GM19372 (cell line): ENCODE measurements around the gene TNK1.

Experiments
- ATAC-seq: cut with Tn5 transposase; IDR thresholded peaks from one replicate; pipeline ENCODE4 v1.9.1; 2021; ENCODE audit warnings: mild to moderate bottlenecking, low read depth, moderate library complexity; ENCODE audit not compliant: unreplicated experiment

The TNK1 gene

DNA sequence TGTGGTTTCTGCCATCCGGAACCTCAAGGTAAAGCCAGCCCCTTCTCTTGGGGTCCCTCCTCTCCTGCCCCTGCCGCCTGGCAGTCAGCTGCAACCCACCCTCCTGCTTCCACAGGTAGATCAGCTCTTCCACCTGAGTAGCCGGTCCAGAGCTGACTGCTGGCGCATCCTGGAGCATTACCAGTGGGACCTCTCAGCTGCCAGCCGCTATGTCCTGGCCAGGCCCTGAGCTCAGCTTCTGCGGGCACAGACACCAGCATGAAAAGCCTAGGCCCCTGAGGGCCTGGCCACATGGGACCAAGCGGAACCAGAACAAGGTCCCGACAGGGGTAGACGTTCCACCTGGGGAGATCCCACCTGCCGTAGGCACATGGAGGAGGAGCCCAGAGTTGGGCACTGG is 8.0 kb downstream of the TNK1 start:
- no peak for ATAC-seq

DNA sequence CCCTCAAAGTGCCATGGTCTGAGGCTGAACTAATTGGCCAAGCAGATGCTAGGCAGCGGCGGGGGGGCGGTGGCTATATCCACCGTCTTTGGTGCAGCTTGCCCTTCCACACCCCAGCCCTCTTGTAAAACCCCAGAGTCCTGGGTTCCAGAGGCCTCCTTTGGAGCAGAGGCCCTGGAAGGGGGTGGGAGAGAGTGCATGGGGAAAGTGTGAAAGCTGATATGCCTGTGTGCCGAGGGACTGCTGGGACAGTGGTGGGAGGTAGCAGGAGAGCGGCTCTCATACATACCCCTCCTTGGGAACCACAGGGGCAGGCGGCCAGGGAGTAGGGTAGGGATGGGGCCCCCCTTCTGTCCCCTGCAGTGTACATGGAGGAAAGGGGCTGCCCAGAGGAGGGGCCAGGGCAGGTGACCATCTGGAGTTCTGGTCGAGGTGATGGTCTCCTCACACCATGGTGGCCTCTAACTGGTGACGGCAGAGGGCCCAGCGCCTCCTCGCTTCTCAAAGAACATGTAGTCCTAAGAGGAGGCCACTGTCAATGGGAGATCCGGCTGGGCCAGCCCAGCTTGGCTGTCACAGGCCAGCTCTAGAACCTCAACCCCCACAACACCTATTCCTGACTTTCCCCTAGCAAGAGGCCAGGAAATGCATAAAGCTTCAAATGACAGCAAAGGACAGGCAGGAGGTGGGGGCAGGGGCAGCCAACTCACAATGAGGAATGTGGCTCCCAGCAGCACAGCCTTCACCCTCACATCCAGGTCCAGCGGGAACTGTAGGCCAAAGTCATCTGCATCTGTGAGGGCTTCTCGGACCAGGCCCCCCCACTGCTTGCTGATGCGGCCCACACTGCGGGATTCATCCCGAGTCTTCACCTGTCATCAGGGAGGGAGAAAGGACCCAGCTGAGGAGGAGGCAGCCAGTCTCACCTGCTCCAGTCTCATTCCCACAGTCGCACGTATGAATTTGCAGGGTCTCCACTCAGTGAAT is 9.3 kb downstream of the TNK1 start:
- no peak for ATAC-seq

- ATAC-seq = no peak
Observed at GRCh38 chr17:7391307-7391706, 10.4 kb downstream of the TNK1 start.

DNA sequence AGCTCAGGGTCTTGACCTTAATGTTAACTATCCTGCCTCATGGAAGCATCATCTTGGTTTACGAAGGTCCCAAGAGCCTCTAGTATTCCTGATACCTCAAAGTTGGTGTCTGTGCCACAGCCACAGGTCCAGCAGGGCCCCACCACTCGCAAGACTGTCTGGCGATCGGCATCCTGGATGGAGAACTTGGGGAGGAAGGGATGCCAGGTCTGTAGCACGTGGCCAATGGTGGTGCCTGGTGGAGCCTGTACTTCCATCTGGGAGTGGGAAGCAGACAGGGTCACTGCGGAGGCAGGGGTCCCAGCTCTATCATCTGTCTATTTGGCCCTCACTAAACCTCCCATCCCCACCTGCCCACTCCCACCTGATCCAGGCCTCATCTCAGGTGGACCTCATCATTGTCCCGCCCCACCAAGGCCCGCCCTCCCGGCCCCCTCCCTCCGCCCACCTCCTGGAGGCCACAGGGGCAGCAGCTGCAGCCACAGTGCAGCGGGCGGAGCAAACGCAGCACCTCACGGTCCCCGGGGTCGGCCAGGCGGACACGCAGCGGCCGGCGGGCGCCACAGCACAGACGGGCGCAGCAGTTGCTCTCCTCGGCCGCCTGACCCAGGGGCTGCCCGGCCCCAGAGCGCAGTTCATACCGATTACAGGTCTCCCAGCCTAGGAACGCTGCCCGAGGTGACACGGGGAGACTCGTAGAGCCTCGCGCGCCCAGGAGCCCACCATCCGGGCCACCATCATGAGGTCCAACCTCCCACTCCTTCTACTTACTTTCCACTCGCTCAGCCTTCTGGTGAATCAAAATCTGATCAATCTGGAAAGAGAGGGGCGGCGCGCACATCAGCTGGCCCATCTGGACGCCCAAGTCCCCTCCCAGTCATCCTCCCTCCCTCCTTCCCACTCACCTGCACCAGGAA is 12.1 kb downstream of the TNK1 start:
- ATAC-seq = no peak

- peak; percentile 39 for ATAC-seq
Observed at GRCh38 chr17:7393613-7394451, 12.9 kb downstream of the TNK1 start.

GRCh38 chr17:7394452-7395191 is 13.7 kb downstream of the TNK1 start, which contains the start of gene PLSCR3:
PLSCR3 (minus strand) TSS chr17:7394525; CDS start chr17:7394110, 415 bp downstream.
- peak; percentile 78 for ATAC-seq

DNA sequence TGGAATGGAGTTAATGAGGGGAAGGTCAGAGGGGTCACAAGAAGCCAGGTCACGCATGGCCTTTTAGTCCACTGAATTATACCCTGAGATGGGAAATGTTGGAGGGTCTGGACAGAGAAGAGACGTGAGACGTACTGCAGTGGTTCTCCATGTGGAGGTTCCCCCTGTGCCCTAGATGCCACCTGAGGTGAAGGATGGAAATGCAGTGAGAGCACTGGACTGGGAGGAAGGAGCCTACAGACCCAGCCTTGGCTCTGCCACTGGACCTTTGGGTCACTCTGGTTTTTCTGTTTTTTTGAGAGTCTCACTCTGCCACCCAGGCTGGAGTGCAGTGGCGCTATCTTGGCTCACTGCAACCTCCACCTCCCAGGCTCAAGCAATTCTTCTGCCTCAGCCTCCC is 15.3 kb downstream of the TNK1 start:
- no peak for ATAC-seq

DNA sequence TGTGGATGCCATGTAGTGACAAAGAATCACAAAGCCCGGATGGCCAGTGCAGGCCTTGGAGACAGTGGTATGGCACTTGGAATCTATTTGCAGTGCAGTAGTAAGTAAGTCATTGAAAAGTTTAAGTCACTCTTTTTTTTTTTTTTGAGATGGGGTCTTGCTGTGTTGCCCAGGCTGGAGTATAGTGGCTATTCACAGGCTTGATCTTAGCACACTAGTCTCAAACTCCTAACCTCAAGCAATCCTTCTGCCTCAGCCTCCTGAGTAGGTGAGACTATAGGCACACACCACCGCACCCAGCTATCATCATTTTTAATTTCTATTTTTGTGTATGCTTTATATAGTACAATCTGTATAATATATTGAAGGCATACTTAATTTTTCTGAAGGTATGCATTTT is 17.7 kb downstream of the TNK1 start:
- no peak for ATAC-seq

GRCh38 chr17:7403043-7403726 is 22.3 kb downstream of the TNK1 start:
- ATAC-seq = no peak

- peak; percentile 12 for ATAC-seq
Observed at GRCh38 chr17:7403727-7403976, 22.8 kb downstream of the TNK1 start.

DNA sequence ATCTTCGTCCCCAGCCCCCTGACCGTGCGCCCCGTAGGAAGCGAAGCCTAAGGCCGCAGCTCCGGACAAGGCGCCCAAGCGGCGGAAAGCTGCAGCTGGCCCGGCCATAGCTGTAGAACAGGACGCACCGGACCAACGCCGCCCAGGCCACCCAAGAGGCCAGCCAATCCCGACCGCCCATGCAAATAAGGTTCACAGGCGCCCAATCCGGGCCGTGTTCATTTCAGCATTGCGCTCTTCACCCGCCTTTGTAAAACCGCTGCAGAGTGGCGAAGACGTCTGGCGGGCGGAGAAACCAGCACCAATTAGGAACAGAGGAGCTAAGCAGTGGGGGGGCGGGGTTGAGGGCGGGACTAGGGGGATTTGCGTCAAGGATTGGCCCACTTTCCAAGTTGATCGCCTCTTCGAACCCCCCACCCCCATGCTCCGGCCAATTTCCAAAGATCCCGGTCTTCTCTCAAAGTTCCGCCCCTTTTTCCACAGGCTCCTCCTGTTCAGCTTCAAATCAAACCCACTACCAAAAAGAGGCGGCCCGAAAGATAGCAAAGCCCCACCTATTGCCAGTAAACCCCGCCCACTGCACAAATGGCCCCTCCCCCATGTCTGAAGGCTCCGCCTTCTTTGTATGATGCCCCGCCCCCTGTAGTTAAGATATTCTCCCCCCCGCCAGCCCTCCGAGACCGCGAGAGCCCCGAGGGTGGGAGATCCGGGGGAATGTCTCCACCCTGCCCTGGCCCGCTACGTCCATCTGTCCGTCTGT is 23.3 kb downstream of the TNK1 start, which contains the start of gene TMEM256:
TMEM256 (minus strand) TSS at position 121 of the 760 bp plus-strand sequence; CDS start at position 108, 13 bp downstream.
- ATAC-seq = peak; percentile 93

DNA sequence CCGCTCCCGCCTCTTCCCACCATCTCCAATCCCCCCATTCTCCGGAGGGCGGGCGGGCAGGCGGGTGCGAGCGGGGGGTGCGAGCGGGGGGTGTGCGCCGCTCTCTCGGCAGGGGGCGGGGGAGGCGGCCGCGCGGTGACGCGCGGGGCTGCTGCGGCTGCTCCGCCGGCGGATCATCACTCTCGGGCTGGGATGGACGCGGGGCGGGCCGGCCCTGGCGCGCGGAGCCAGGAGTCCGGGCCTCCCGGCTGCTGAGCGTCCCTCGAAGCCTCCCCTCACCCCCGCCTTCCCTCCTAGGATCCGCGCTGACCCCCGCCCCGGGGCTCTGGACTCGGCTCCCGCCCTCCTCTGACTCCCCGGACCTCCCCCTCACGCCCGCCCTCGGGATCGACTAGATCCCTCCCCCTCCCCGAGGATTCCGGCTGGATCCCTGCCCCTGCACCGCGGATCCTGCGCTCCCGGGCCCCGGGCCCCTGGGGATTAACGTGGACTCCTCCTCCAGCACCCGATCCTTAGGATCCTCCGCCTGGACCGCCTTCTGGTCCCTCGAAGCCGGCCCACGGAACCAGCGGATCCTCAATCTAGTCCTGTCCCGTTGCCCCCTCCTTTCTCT is 24.0 kb downstream of the TNK1 start:
- ATAC-seq = no peak

DNA sequence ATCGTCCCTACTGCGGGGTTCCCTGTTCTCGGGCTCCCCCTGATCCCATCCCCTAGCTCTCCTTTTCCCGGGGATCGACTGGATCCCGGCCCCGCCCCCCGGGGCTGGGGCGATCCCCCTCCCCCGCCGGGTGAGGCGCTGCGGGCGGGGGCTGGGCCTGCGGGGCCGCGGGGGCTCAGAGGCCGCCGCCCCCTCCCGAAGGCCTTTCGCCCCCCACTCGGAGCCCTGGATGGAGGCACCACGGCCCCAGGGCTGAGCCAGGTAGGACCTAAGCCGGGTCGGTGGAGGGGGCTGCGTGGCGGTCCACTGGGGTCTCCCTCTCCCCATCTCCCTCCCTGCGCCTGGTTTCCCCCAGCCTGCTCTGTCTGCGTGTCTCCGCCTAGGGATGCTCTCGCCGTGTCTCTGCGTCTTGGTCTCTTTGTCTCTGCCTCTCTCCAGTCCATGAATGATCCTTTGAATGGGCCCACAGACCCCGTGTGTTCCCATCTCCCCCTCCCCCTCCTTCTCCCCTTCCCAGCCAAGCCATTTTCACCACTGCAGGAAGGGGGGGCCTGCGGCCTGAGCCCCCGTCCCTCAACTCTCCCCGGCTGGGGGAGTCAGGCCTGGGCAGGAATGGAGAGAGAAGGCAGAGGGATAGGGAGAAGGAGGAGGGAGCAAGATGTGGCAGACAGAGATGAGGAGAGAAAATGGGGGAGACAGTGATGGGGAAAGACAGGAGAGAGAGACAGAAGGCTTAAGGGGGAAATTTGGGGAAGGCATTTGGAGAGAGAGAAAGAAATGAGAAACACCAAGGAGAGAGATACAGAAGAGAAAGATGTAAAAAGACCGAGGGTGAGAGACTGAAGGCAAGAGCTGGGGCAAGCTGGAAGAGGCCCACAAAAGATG is 24.7 kb downstream of the TNK1 start:
- ATAC-seq = no peak

DNA sequence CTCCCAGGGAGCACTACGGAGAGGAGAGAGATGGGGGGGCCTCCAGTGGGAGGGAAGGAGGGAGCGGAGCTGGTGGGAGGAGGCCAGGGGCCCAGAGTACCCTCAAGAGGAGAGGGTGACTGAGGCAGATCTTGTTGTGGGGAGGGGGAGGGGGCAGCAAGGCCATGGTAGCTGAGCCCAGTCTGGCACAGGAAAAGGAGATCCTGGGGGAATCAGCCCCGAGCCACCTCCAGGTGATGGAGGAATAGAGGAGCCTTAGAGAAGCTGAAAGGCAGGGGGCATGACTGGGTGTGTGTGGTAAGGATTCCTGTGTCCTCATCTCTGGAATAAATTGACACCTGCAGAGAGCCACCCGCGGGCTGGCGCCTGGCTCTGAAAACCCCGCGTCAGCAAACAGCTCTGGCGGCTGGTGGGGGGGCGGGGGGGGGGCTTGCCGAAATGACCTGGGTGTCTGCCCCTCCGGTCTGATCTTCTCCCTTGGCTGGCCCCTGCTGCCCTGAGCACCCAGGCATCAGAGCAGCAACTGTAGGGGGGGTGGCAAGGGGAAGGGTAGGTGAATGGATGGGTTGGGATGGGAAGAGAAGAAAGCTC is 25.4 kb downstream of the TNK1 start:
- no peak for ATAC-seq

DNA sequence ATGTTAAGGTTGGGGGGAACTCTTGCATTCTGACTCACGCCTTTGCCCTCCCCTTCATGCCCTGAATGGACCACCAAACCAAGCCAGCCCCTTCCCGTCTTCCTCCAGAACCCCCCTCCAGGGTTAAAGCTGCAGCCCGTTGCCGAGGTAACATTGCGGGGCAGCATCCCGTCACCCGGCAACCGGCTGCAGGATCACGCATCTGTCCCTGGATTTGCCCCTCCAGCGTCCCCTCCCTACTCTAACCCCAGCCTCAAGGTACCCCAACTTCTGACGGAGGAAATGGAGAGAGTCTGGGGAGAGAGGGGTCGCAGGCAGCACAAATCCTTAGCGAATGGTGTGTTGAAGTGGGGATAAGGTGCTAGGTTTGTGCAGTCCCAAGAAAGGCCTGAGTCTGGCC is 26.2 kb downstream of the TNK1 start:
- ATAC-seq = no peak

DNA sequence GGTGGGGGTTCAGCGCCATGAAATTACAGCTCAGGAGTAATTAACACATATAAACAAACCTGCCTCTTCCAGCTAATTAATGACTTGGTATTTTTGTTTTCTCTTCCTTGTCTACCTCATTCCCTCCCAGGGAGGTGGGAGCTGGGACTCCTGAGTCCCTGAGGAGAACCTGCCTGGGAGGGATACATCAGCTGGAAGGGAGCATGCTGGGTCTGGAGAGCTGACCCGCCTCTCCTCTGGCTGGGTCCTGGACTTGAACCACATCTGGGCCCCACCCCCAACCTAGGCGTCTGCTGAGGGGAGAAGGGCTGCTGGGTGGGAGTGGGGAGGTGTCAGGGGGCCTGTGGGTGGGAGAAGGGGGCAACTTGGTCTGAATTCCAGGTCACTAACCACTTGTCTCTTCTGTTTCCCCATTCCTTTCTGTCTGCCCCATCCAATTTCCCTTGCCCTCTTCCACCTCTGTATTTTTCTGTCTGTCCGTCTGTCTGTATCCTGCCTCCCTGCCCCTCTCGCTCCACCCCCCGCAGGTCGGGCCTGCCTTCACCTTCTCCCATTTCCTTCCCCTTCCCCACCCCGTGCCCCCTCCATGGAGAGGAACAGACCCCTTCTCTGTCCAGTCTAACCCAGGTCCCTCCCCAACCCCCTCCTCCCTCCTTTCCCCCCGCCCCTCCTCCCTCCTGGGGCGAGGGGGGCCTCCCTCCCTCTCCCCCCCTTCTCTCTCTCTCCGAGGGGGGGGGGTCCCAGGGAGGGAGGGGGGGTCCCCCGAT is 26.8 kb downstream of the TNK1 start, which contains the start of gene NLGN2:
NLGN2 (plus strand) TSS at position 361 of the 767 bp plus-strand sequence. CDS start 411 bp downstream, outside the sequence.
- no peak for ATAC-seq
